CD14-positive monocyte (primary cell): ENCODE data around the gene CTSH. TPM values are rescaled to one million over a fixed set of nuclear protein-coding genes. Genes with fewer than 3 reads are reported as not detected.
A peak's percentile ranks its signal among the peaks of the same experiment; 100 is the strongest.

ENCODE experiments used
- DNase-seq, 3 donors: peaks; one replicate each; pipeline ENCODE4 v3.0.0-alpha.2; 2011 to 2022
- H2AFZ ChIP-seq: 2 replicates; pipeline ENCODE4 v1.6.0; 2012; ENCODE audit warnings: mild to moderate bottlenecking, low read depth, low read length, inconsistent platforms; ENCODE audit not compliant: insufficient read depth, poor library complexity, severe bottlenecking
- H3K27ac ChIP-seq, 2 donors: 1 replicate in 1 of 2; 2 replicates in 1 of 2; pipeline ENCODE4 v1.5.1; 2012 to 2013; ENCODE audit warnings: low read length in 2 of 2, control low read depth in 1 of 2, inconsistent platforms in 1 of 2, low read depth in 1 of 2, mild to moderate bottlenecking in 1 of 2
- H3K27me3 ChIP-seq, 2 donors: one replicate each; pipeline versions ENCODE4 v1.6.0 to v1.6.1; 2011 to 2013; ENCODE audit warnings: low read length in 2 of 2; ENCODE audit not compliant: control insufficient read depth in 2 of 2, insufficient read depth in 2 of 2
- H3K36me3 ChIP-seq, 2 donors: replicated peaks in 1 of 2; 1 replicate in 1 of 2; 2 replicates in 1 of 2; pipeline versions ENCODE4 v1.5.1 to v1.6.1; 2012 to 2013; ENCODE audit warnings: low read length in 2 of 2, control low read depth in 1 of 2, inconsistent platforms in 1 of 2, mild to moderate bottlenecking in 1 of 2; ENCODE audit not compliant: insufficient read depth in 2 of 2, control insufficient read depth in 1 of 2
- H3K4me1 ChIP-seq, 2 donors: 1 replicate in 1 of 2; 2 replicates in 1 of 2; pipeline versions ENCODE4 v1.5.1 to v1.6.1; 2012 to 2013; ENCODE audit warnings: low read length in 2 of 2, control low read depth in 1 of 2, inconsistent platforms in 1 of 2, mild to moderate bottlenecking in 1 of 2, moderate library complexity in 1 of 2; ENCODE audit not compliant: insufficient read depth in 2 of 2, control insufficient read depth in 1 of 2
- H3K4me2 ChIP-seq: replicated peaks from 2 replicates; pipeline ENCODE3; 2012; ENCODE audit warnings: low read length, moderate library complexity, mild to moderate bottlenecking; ENCODE audit not compliant: poor library complexity, severe bottlenecking; ENCODE audit errors: extremely low read depth
- H3K4me3 ChIP-seq, 3 experiments: fragments of 200-600 bp in 1 of 3; sonication (generic) in 1 of 3; replicated peaks in 1 of 3; 1 replicate in 2 of 3; 2 replicates in 1 of 3; pipeline ENCODE4 v1.5.1; 2011 to 2013; ENCODE audit warnings: low read length in 3 of 3, mild to moderate bottlenecking in 3 of 3, control low read depth in 2 of 3, low read depth in 2 of 3, inconsistent platforms in 1 of 3, moderate library complexity in 1 of 3
- H3K79me2 ChIP-seq: 2 replicates; pipeline ENCODE4 v1.6.0; 2012; ENCODE audit warnings: mild to moderate bottlenecking, control low read depth, inconsistent platforms, low read length, moderate library complexity; ENCODE audit not compliant: insufficient read depth
- H3K9ac ChIP-seq: 2 replicates; pipeline ENCODE4 v1.6.0; 2017; ENCODE audit warnings: low read length, mild to moderate bottlenecking; ENCODE audit not compliant: insufficient read depth, poor library complexity, severe bottlenecking
- H3K9me3 ChIP-seq, 2 donors: replicated peaks in 1 of 2; 1 replicate in 1 of 2; 2 replicates in 1 of 2; pipeline versions ENCODE4 v1.5.1 to v1.6.1; 2012 to 2013; ENCODE audit warnings: low read length in 2 of 2, control low read depth in 1 of 2; ENCODE audit not compliant: control insufficient read depth in 1 of 2, insufficient read depth in 1 of 2
- H4K20me1 ChIP-seq: 2 replicates; pipeline ENCODE4 v1.6.0; 2012; ENCODE audit warnings: mild to moderate bottlenecking, low read length, control low read depth, moderate library complexity; ENCODE audit not compliant: insufficient read depth
- H3K27ac Mint-ChIP-seq, 7 donors: one replicate each; pipeline ENCODE4 v1.8.0; 2020; ENCODE audit warnings: mild to moderate bottlenecking in 7 of 7, mixed read lengths in 7 of 7, moderate library complexity in 6 of 7, inconsistent platforms in 2 of 7
- H3K27me3 Mint-ChIP-seq, 3 donors: one replicate each; pipeline ENCODE4 v1.8.0; 2021 to 2022; ENCODE audit warnings: low read depth in 3 of 3, mild to moderate bottlenecking in 3 of 3, mixed read lengths in 3 of 3, moderate library complexity in 3 of 3, inconsistent platforms in 1 of 3
- H3K36me3 Mint-ChIP-seq, 2 donors: one replicate each; pipeline ENCODE4 v1.8.0; 2020; ENCODE audit warnings: mixed read lengths in 2 of 2, inconsistent platforms in 1 of 2, mild to moderate bottlenecking in 1 of 2
- H3K4me1 Mint-ChIP-seq: one replicate; pipeline ENCODE4 v1.8.0; 2020; ENCODE audit warnings: mild to moderate bottlenecking, mixed read lengths
- H3K4me3 Mint-ChIP-seq, 2 donors: one replicate each; pipeline ENCODE4 v1.8.0; 2020; ENCODE audit warnings: mild to moderate bottlenecking in 2 of 2, mixed read lengths in 2 of 2, moderate library complexity in 1 of 2
- H3K9me3 Mint-ChIP-seq, 7 donors: one replicate each; pipeline ENCODE4 v1.8.0; 2020 to 2022; ENCODE audit warnings: mixed read lengths in 7 of 7, mild to moderate bottlenecking in 6 of 7, moderate library complexity in 6 of 7, inconsistent platforms in 2 of 7
- CTCF ChIP-seq: fragments of 200-600 bp; IDR thresholded peaks from one replicate; pipeline ENCODE4 v1.8.0; 2022; ENCODE audit warnings: antibody characterized with exemption, mild to moderate bottlenecking
- WGBS: methylation state at CpG from one replicate; pipeline ENCODE4 v1.1.5; 2013; ENCODE audit warnings: missing lambda C conversion rate; ENCODE audit not compliant: insufficient coverage; 5-methylcytosine and 5-hydroxymethylcytosine counted together
- intact Hi-C, 2 donors: fragments of 100-400 bp; cut with micrococcal nuclease; formaldehyde crosslinking; loops; one replicate each; pipeline versions ENCODE4 v1.15.0 to v1.15.1; 2023
- polyA plus RNA-seq, 3 donors: library from polyadenylated mRNA; depleted of rRNA in 1 of 3; unstranded in 2 of 3; stranded (reverse) in 1 of 3; fragments of 300-500 nt in 2 of 3; fragments of >200 nt in 1 of 3; fragmentation: Illumina TruSeq in 2 of 3; gene quantifications; 1 replicate in 2 of 3; 2 replicates in 1 of 3; pipeline ENCODE4 v1.2.3, GENCODE V29; 2012 to 2021

Gene CTSH
- polyA plus RNA-seq, 3 donors, result 555 to 884 (median 756) TPM

GRCh38 chr15:78931439-78932257, 13.2 kb downstream of the CTSH start:
- no peak for TF ChIP-seq CTCF
- Histone ChIP-seq H3K4me2 (no peak overlapping the region), H3K79me2 (peaks cover 64% of the 10 kb centered on the region), H3K36me3 (peaks cover 88 to 97% of the 10 kb centered on the region in 2 donors), H3K4me3 (no peak overlapping the region), H3K9ac (no peak overlapping the region), H3K4me1 (peaks cover 52 to 54% of the 10 kb centered on the region in 2 donors), H3K27ac (peak overlapping the region in 1 of 2 donors; percentile 40), H3K27me3 (no peaks in the 10 kb centered on the region), H2AFZ (no peak overlapping the region), H4K20me1 (peaks cover 60% of the 10 kb centered on the region), H3K9me3 (no peaks in the 10 kb centered on the region)
- Mint-ChIP-seq H3K4me3 (no peak overlapping the region), H3K4me1 (peaks cover 48% of the 10 kb centered on the region), H3K9me3 (no peaks in the 10 kb centered on the region), H3K36me3 (peaks cover 88 to 99% of the 10 kb centered on the region in 2 donors), H3K27me3 (peaks cover 0 to 2% (median 0%) of the 10 kb centered on the region in 3 donors), H3K27ac (peak overlapping the region in 5 of 7 donors; percentile 26 to 82 (median 59))
- DNase-seq, result no peak
- whole genome bisulfite sequencing, result 88% methylated on average over 16 of the region's 21 CpGs
- intact Hi-C loops, result no loop called here

GRCh38 chr15:78930577-78931388, 14.1 kb downstream of the CTSH start:
- 96% methylated on average over 7 of the region's 11 CpGs for WGBS
- Mint-ChIP-seq H3K4me1 (peaks cover 40% of the 10 kb centered on the region), H3K4me3 (no peak overlapping the region), H3K27ac (peak overlapping the region in 5 of 7 donors; percentile 26 to 82 (median 59)), H3K36me3 (peaks cover 90 to 99% of the 10 kb centered on the region in 2 donors), H3K9me3 (no peaks in the 10 kb centered on the region), H3K27me3 (peaks cover 0 to 2% (median 0%) of the 10 kb centered on the region in 3 donors)
- H3K27me3 ChIP-seq, result no peaks in the 10 kb centered on the region
- no peak overlapping the region for H3K4me2 ChIP-seq
- no peak overlapping the region for H2AFZ ChIP-seq
- peaks cover 94 to 98% of the 10 kb centered on the region in 2 donors for H3K36me3 ChIP-seq
- no peak overlapping the region for H3K9ac ChIP-seq
- H3K4me3 ChIP-seq, result no peak overlapping the region
- no peak for TF ChIP-seq CTCF
- intact Hi-C loops, result no loop called here
- peaks cover 50 to 52% of the 10 kb centered on the region in 2 donors for H3K4me1 ChIP-seq
- peak overlapping the region in 1 of 2 donors; percentile 40 for H3K27ac ChIP-seq
- H3K79me2 ChIP-seq, result peaks cover 63% of the 10 kb centered on the region
- H4K20me1 ChIP-seq, result peaks cover 69% of the 10 kb centered on the region
- no peaks in the 10 kb centered on the region for H3K9me3 ChIP-seq
- DNase-seq, result no peak
